ENCODE measurements around the gene MRPS9. TPM values are rescaled to one million over a fixed set of nuclear protein-coding genes. Genes with fewer than 3 reads are reported as not detected.

The MRPS9 gene
- total RNA-seq, 1 experiment from 2014 or later, result 49.7 TPM

- no peak for DNase-seq (ENCODE audit: low read depth, low spot score)
- no peak for ATAC-seq
- ChIA-PET CTCF (no interaction called here), POLR2A (no interaction called here), RAD21 (ENCODE audit: low non-redundant PET in 1 of 2, low total read pairs in 2 of 2, uncharacterized antibody in 2 of 2, unreplicated experiment in 2 of 2) (no interaction called here)
- no TSS peak for BruUV-seq (replicated peaks)
- H2AFZ ChIP-seq (ENCODE audit: low read depth, low read length, poor library complexity, severe bottlenecking), result no peak overlapping the region
- peaks cover 0 to 15% of the 10 kb centered on the region in 2 experiments; a peak in 2 of 4 replicates for H3K36me3 ChIP-seq (ENCODE audit: control insufficient read depth in 1 of 2, insufficient read depth in 2 of 2, low read length in 2 of 2)
- no peaks in the 10 kb centered on the region; the same call in 1 of the 2 replicates for H4K20me1 ChIP-seq (ENCODE audit: insufficient read depth)
- no peak overlapping the region for H3K4me3 ChIP-seq (replicated peaks in 1 of 2; ENCODE audit: low read depth in 1 of 2, low read length in 2 of 2)
- no peaks in the 10 kb centered on the region for H3K27me3 ChIP-seq (ENCODE audit: insufficient read depth, low read length)
- peaks cover 44% of the 10 kb centered on the region for H3K79me2 ChIP-seq (ENCODE audit: insufficient read depth, low read length)
- H3K27ac ChIP-seq (ENCODE audit: low read depth, low read length), result no peak overlapping the region
- peaks cover 0 to 7% of the 10 kb centered on the region in 2 experiments; a peak in 1 of 4 replicates for H3K4me1 ChIP-seq (ENCODE audit: control insufficient read depth in 1 of 2, insufficient read depth in 2 of 2, low read length in 2 of 2)
- TF ChIP-seq FOSL1 (IDR thresholded peaks at IDR 0.05; ENCODE audit: low read depth) (no peak), TCF7L2 (IDR thresholded peaks at IDR 0.05; ENCODE audit: borderline replicate concordance, extremely low read depth, insufficient read depth, insufficient read length) (peak; percentile 79)
- intact Hi-C loops (cut with micrococcal nuclease), result no loop called here
- no peak overlapping the region for H3K4me2 ChIP-seq (ENCODE audit: low read length)
- H3K9me2 ChIP-seq (ENCODE audit: insufficient read depth), result no peaks in the 10 kb centered on the region
- no peaks in the 10 kb centered on the region for H3K9me3 ChIP-seq (ENCODE audit: control insufficient read depth in 1 of 2, insufficient read depth in 1 of 2, low read depth in 1 of 2, low read length in 2 of 2)
- H3K9ac ChIP-seq (ENCODE audit: low read length), result no peak overlapping the region
Measured at GRCh38 chr2:105052773-105053172, 14.9 kb downstream of the MRPS9 start.

- Histone ChIP-seq H3K4me1 (ENCODE audit: control insufficient read depth in 1 of 2, insufficient read depth in 2 of 2, low read length in 2 of 2) (peaks cover 0 to 7% of the 10 kb centered on the region in 2 experiments; a peak in 1 of 4 replicates), H3K27me3 (ENCODE audit: insufficient read depth, low read length) (no peaks in the 10 kb centered on the region), H3K27ac (ENCODE audit: low read depth, low read length) (no peak overlapping the region), H3K9me3 (ENCODE audit: control insufficient read depth in 1 of 2, insufficient read depth in 1 of 2, low read depth in 1 of 2, low read length in 2 of 2) (no peaks in the 10 kb centered on the region), H3K4me2 (ENCODE audit: low read length) (no peak overlapping the region), H3K4me3 (replicated peaks in 1 of 2; ENCODE audit: low read depth in 1 of 2, low read length in 2 of 2) (no peak overlapping the region), H3K9ac (ENCODE audit: low read length) (no peak overlapping the region), H3K36me3 (ENCODE audit: control insufficient read depth in 1 of 2, insufficient read depth in 2 of 2, low read length in 2 of 2) (0 out of 4 replicates have a peak, but pooled peaks cover 0 to 7% of the 10 kb centered on the region in 2 experiments), H3K79me2 (ENCODE audit: insufficient read depth, low read length) (peaks cover 64% of the 10 kb centered on the region), H3K9me2 (ENCODE audit: insufficient read depth) (no peaks in the 10 kb centered on the region), H4K20me1 (ENCODE audit: insufficient read depth) (no peaks in the 10 kb centered on the region; the same call in 1 of the 2 replicates), H2AFZ (ENCODE audit: low read depth, low read length, poor library complexity, severe bottlenecking) (no peak overlapping the region)
- TF ChIP-seq JUND (IDR thresholded peaks at IDR 0.05), result no peak
- TF ChIP-seq YY1 (IDR thresholded peaks at IDR 0.05; ENCODE audit: extremely low read depth, insufficient replicate concordance, low read depth, low read length), result no peak
- no peak for TF ChIP-seq ZBTB33 (IDR thresholded peaks at IDR 0.05; ENCODE audit: extremely low read depth, insufficient replicate concordance, low read length)
- no peak for TF ChIP-seq ZNF274 (IDR thresholded peaks at IDR 0.05; ENCODE audit: low read depth, low read length)
- TF ChIP-seq ZFX (IDR thresholded peaks at IDR 0.05), result no peak
- TF ChIP-seq POLR2AphosphoS5 (IDR thresholded peaks at IDR 0.05; ENCODE audit: low read depth, low read length), result no peak
- TF ChIP-seq CTCF (IDR thresholded peaks at IDR 0.05 in 2 of 3, conservative IDR thresholded peaks at IDR 0.05 in 1 of 3; ENCODE audit: borderline replicate concordance in 1 of 3, insufficient read depth in 1 of 3, low read depth in 2 of 3, low read length in 2 of 3), result no peak
- TF ChIP-seq EZH2 (IDR thresholded peaks at IDR 0.05), result no peak
- TF ChIP-seq RAD21 (IDR thresholded peaks at IDR 0.05; ENCODE audit: low read depth), result no peak
- TF ChIP-seq FOSL1 (IDR thresholded peaks at IDR 0.05; ENCODE audit: low read depth), result no peak
- TF ChIP-seq ATF3 (IDR thresholded peaks at IDR 0.05), result no peak
- no peak for TF ChIP-seq TCF7L2 (IDR thresholded peaks at IDR 0.05; ENCODE audit: borderline replicate concordance, extremely low read depth, insufficient read depth, insufficient read length)
- ChIA-PET RAD21 (ENCODE audit: low non-redundant PET in 1 of 2, low total read pairs in 2 of 2, uncharacterized antibody in 2 of 2, unreplicated experiment in 2 of 2) (no interaction called here), POLR2A (no interaction called here), CTCF (no interaction called here)
- intact Hi-C loops (cut with micrococcal nuclease), result no loop called here
- no peak for ATAC-seq
- no TSS peak for BruUV-seq (replicated peaks)
- DNase-seq (ENCODE audit: low read depth, low spot score), result no peak
Measured at GRCh38 chr2:105055613-105056012, 17.7 kb downstream of the MRPS9 start.
